Prostate gland (tissue), 2 donors: ENCODE measurements around the gene SIGLEC7. TPM values are rescaled to one million over a fixed set of nuclear protein-coding genes. Genes with fewer than 3 reads are reported as not detected.
A peak's percentile ranks its signal among the peaks of the same experiment; 100 is the strongest.

Source experiments
- DNase-seq: peaks from one replicate; pipeline ENCODE4 v3.0.0-alpha.2; 2019; ENCODE audit warnings: low spot score
- H3K27ac ChIP-seq, 2 donors: fragments of 200-600 bp; sonication (generic); 2 replicates each; pipeline ENCODE4 v1.5.1; 2017 to 2019
- H3K27me3 ChIP-seq: fragments of 200-600 bp; sonication (generic); replicated peaks from 2 replicates; pipeline ENCODE4 v1.5.1; 2019; ENCODE audit not compliant: insufficient read depth
- H3K36me3 ChIP-seq, 2 donors: fragments of 200-600 bp; sonication (generic); 1 replicate in 1 of 2; 2 replicates in 1 of 2; pipeline versions ENCODE4 v1.5.1 to v1.8.1; 2017 to 2019
- H3K4me1 ChIP-seq: fragments of 200-600 bp; sonication (generic); replicated peaks from 2 replicates; pipeline ENCODE4 v1.5.1; 2019
- H3K4me3 ChIP-seq, 2 donors: fragments of 200-600 bp; sonication (generic); 2 replicates each; pipeline ENCODE4 v1.5.1; 2017 to 2019
- H3K9me3 ChIP-seq: fragments of 200-600 bp; sonication (generic); 2 replicates; pipeline ENCODE4 v1.5.1; 2017
- POLR2A ChIP-seq: fragments of 450-650 bp; IDR thresholded peaks from one replicate; pipeline ENCODE4 v1.6.1; 2016; ENCODE audit warnings: antibody characterized with exemption, mild to moderate bottlenecking
- POLR2AphosphoS5 ChIP-seq: sonication (generic); formaldehyde crosslinking; IDR thresholded peaks from one replicate; pipeline ENCODE4 v1.6.1; 2017; ENCODE audit warnings: antibody characterized with exemption
- WGBS: methylation state at CpG from one replicate; pipeline ENCODE4 v1.1.5; 2018; 5-methylcytosine and 5-hydroxymethylcytosine counted together
- intact Hi-C: fragments of 100-400 bp; cut with DNase I; formaldehyde crosslinking; loops from one replicate; pipeline ENCODE4 v1.14.2; 2022
- total RNA-seq, 2 donors: library from RNA; depleted of rRNA; stranded (reverse); fragments of >200 nt; gene quantifications; one replicate each; pipeline ENCODE4 v1.1.0, GENCODE V29; 2016
- TF ChIP-seq, protein P1 (sequence below), 4 experiments: fragments of 200-600 bp in 2 of 4; fragments of 450-650 bp in 2 of 4; sonication (generic) in 2 of 4; IDR thresholded peaks; 1 replicate in 3 of 4; 2 replicates in 1 of 4; pipeline ENCODE4 v1.5.1; 2016 to 2019; ENCODE audit warnings: antibody characterized with exemption in 4 of 4, mild to moderate bottlenecking in 2 of 4, moderate library complexity in 2 of 4

Gene SIGLEC7
- total RNA-seq, 2 donors from 2014 or later, result not detected

DNA sequence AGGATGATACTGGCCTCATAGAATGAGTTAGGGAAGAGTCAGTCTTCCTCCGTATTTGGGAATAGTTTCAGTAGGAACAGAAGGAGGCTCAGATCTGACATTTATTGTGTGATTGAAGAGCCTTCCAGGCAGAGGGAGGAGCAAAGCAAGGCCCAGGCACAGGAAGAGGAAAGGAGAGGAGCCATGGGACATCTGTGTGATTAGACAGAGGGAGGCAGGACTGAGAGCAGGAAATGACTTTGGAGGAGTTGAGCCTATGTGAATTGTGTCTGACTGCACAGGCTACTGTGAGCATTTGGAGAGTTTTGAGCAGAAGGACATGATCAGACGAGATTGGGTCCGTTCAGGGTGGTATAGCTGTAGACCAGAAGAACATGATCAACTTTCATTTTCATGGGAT, 8.5 kb downstream of the SIGLEC7 start:
- TF ChIP-seq POLR2AphosphoS5 (no peak), POLR2A (no peak)
- TF ChIP-seq, protein P1, sequence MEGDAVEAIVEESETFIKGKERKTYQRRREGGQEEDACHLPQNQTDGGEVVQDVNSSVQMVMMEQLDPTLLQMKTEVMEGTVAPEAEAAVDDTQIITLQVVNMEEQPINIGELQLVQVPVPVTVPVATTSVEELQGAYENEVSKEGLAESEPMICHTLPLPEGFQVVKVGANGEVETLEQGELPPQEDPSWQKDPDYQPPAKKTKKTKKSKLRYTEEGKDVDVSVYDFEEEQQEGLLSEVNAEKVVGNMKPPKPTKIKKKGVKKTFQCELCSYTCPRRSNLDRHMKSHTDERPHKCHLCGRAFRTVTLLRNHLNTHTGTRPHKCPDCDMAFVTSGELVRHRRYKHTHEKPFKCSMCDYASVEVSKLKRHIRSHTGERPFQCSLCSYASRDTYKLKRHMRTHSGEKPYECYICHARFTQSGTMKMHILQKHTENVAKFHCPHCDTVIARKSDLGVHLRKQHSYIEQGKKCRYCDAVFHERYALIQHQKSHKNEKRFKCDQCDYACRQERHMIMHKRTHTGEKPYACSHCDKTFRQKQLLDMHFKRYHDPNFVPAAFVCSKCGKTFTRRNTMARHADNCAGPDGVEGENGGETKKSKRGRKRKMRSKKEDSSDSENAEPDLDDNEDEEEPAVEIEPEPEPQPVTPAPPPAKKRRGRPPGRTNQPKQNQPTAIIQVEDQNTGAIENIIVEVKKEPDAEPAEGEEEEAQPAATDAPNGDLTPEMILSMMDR (IDR thresholded peaks at IDR 0.05), result no peak
- no peaks in the 10 kb centered on the region for H3K27me3 ChIP-seq
- WGBS, result 53% methylated on average over 3 of the region's 3 CpGs
- intact Hi-C loops, result no loop called here
- no peak overlapping the region for H3K4me3 ChIP-seq
- no peaks in the 10 kb centered on the region for H3K9me3 ChIP-seq
- H3K36me3 ChIP-seq, result no peaks in the 10 kb centered on the region
- no peaks in the 10 kb centered on the region for H3K4me1 ChIP-seq
- no peak overlapping the region for H3K27ac ChIP-seq
- no peak for DNase-seq

DNA sequence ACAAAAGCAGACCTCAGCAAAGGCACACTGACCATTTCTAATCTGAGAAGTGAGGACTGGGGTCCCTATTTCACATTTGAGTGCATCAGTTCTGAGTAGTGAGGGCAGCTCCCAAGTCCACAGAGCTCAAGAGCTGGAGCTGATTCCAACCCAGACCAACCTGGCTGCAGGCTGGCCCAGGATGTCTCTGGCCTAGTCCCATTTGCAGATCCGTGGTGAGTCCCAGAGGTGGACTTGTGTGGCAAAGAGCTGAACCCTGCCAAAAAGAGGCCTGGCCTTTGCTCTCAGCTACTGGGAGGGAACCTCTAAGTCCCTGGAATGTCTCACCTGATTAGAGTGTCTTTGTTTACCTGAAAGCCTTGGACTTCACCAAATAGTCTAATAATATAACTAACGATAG, 14.6 kb downstream of the SIGLEC7 start:
- no peak for DNase-seq
- Histone ChIP-seq H3K4me3 (no peak overlapping the region), H3K4me1 (no peaks in the 10 kb centered on the region), H3K27ac (no peak overlapping the region), H3K9me3 (no peaks in the 10 kb centered on the region), H3K36me3 (no peaks in the 10 kb centered on the region), H3K27me3 (no peaks in the 10 kb centered on the region)
- TF ChIP-seq POLR2AphosphoS5 (no peak), POLR2A (no peak)
- TF ChIP-seq, protein P1 (IDR thresholded peaks at IDR 0.05), result no peak
- WGBS, result 60% methylated on average over 2 of the region's 2 CpGs
- intact Hi-C loops, result no loop called here

DNA sequence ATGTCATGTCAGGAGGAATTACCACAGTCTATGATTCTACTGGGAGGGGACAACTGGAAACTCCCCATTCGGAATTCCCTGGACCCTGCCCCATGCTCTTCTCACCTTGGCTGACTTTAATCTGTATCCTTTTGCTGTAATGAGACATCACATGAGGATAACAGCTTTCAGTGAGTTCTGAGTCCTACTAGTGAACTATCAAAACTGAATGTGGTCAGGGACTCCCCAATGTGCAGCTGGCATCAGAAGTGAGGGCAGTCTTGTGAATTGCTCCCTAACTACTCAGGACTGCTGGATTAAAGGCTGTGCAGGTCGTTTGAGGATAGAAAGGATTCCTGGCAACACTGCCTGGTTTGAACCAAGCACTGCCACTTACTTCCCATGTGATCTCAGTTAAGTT, 15.2 kb downstream of the SIGLEC7 start:
- intact Hi-C loops, result no loop called here
- WGBS, result 28% methylated on average over 2 of the region's 2 CpGs
- H3K4me1 ChIP-seq, result no peaks in the 10 kb centered on the region
- no peaks in the 10 kb centered on the region for H3K27me3 ChIP-seq
- no peak for DNase-seq
- H3K27ac ChIP-seq, result no peak overlapping the region
- TF ChIP-seq, protein P1 (IDR thresholded peaks at IDR 0.05), result no peak
- TF ChIP-seq POLR2A (no peak), POLR2AphosphoS5 (no peak)
- H3K4me3 ChIP-seq, result no peak overlapping the region
- H3K36me3 ChIP-seq, result no peaks in the 10 kb centered on the region
- H3K9me3 ChIP-seq, result no peaks in the 10 kb centered on the region

DNA sequence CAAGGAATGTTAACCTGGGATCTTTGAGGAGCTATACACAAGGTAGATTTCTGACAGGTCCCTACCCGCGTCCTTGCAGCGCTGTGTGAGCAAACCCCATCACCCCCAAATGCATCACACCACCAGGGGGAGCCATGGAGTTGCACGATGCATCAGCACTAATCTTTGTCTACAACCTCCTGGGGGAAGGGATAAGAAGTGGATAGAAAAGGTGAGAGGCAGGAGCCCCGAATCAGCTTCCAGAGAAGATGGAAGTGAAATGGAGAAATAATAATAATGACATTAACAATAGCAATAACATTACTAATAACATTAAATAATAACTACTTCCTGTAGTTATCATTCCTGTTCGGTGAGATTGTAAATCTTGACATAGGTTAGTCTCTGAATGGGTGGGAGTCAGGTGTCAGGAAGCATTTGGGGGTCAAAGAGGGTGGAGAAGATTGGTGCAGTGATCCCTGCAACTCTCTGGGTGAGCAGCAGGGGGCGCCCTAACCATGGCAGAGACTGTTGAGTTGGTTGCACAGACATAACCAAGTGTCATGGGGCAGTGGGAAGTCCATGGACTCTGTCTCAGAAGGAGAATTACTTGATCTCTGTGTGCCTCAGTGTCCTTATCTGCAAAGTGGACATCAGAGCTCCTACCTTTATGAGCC, 16.5 kb downstream of the SIGLEC7 start:
- no peak overlapping the region for H3K27ac ChIP-seq
- H3K36me3 ChIP-seq, result no peaks in the 10 kb centered on the region
- no peaks in the 10 kb centered on the region for H3K27me3 ChIP-seq
- H3K9me3 ChIP-seq, result no peaks in the 10 kb centered on the region
- DNase-seq, result peak; percentile 39
- WGBS, result 39% methylated on average over 7 of the region's 7 CpGs
- no peak for TF ChIP-seq POLR2AphosphoS5
- TF ChIP-seq, protein P1 (IDR thresholded peaks at IDR 0.05), result peak in 3 of 4 experiments; percentile 42 to 54 (median 50)
- no peak overlapping the region for H3K4me3 ChIP-seq
- intact Hi-C loops, result no loop called here
- no peaks in the 10 kb centered on the region for H3K4me1 ChIP-seq

DNA sequence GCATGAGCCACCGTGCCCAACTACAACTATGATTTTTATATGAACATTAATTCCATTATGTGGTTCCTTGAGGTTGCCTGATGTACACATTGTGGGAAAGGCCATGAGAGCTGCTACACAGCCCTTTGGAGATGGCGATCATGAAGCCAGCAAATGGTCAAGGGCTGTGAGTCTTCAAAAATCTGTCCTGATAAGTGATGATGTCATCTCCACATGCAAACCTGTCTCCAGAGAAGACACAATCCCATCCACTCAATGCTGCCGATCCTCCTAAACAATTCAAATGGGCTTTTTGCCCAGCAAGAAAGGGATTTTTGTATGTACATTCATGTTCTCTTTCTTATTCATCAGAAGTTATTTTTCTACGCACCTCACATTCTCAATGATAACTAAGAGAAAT, 17.6 kb downstream of the SIGLEC7 start:
- DNase-seq, result no peak
- TF ChIP-seq, protein P1 (IDR thresholded peaks at IDR 0.05), result no peak
- TF ChIP-seq POLR2A, result no peak
- no peak for TF ChIP-seq POLR2AphosphoS5
- H3K27me3 ChIP-seq, result no peaks in the 10 kb centered on the region
- 87% methylated on average over 4 of the region's 4 CpGs for WGBS
- no peaks in the 10 kb centered on the region for H3K4me1 ChIP-seq
- no peaks in the 10 kb centered on the region for H3K9me3 ChIP-seq
- H3K36me3 ChIP-seq, result no peaks in the 10 kb centered on the region
- no peak overlapping the region for H3K4me3 ChIP-seq
- intact Hi-C loops, result no loop called here
- no peak overlapping the region for H3K27ac ChIP-seq
